Neural progenitor cell (in vitro differentiated cells): Measurements from ENCODE around the gene ZNF862. TPM values are rescaled to one million over a fixed set of nuclear protein-coding genes. Genes with fewer than 3 reads are reported as not detected.

ENCODE experiments used
- DNase-seq: peaks from one replicate; pipeline ENCODE4 v3.0.0-alpha.2; 2016; ENCODE audit warnings: low spot score
- H2AFZ ChIP-seq: fragments of 200-600 bp; sonication (generic); replicated peaks from 2 replicates; pipeline ENCODE4 v1.6.1; 2016; ENCODE audit warnings: antibody characterized with exemption
- H3F3A ChIP-seq: fragments of 200-600 bp; sonication (generic); 2 replicates; pipeline ENCODE4 v1.6.1; 2016; ENCODE audit warnings: antibody characterized with exemption, low read depth
- H3K27ac ChIP-seq: fragments of 200-600 bp; sonication (generic); 2 replicates; pipeline ENCODE4 v1.5.1; 2016; ENCODE audit warnings: mild to moderate bottlenecking
- H3K27me3 ChIP-seq: fragments of 200-600 bp; sonication (generic); 2 replicates; pipeline ENCODE4 v1.6.1; 2016; ENCODE audit warnings: mild to moderate bottlenecking, moderate library complexity
- H3K36me3 ChIP-seq: fragments of 200-600 bp; sonication (generic); 2 replicates; pipeline ENCODE4 v1.5.1; 2016
- H3K4me1 ChIP-seq: fragments of 200-600 bp; sonication (generic); 2 replicates; pipeline ENCODE4 v1.6.1; 2016; ENCODE audit warnings: mixed run types
- H3K4me2 ChIP-seq: fragments of 200-600 bp; sonication (generic); 2 replicates; pipeline ENCODE4 v1.6.1; 2016
- H3K4me3 ChIP-seq: fragments of 200-600 bp; sonication (generic); 2 replicates; pipeline ENCODE4 v1.5.1; 2016
- H3K79me2 ChIP-seq: fragments of 200-600 bp; sonication (generic); 2 replicates; pipeline ENCODE4 v1.6.1; 2016; ENCODE audit warnings: low read depth
- H3K9ac ChIP-seq: fragments of 200-600 bp; sonication (generic); 2 replicates; pipeline ENCODE4 v1.6.1; 2016
- H3K9me3 ChIP-seq: fragments of 200-600 bp; sonication (generic); 2 replicates; pipeline ENCODE4 v1.5.1; 2016; ENCODE audit warnings: low read depth
- H4K20me1 ChIP-seq: fragments of 200-600 bp; sonication (generic); 2 replicates; pipeline ENCODE4 v1.6.1; 2016; ENCODE audit warnings: low read depth
- H3K27ac Mint-ChIP-seq: 3 replicates; pipeline ENCODE4 v1.8.0; 2021; ENCODE audit warnings: mixed read lengths
- H3K27me3 Mint-ChIP-seq: 2 replicates; pipeline ENCODE4 v1.8.0; 2022; ENCODE audit warnings: low read depth, mild to moderate bottlenecking, inconsistent platforms, moderate library complexity, mixed read lengths; ENCODE audit not compliant: insufficient read depth
- H3K36me3 Mint-ChIP-seq: 3 replicates; pipeline ENCODE4 v1.8.0; 2021; ENCODE audit warnings: mixed read lengths
- H3K4me1 Mint-ChIP-seq: 3 replicates; pipeline ENCODE4 v1.8.0; 2021; ENCODE audit warnings: mixed read lengths
- H3K4me3 Mint-ChIP-seq: 3 replicates; pipeline ENCODE4 v1.8.0; 2021; ENCODE audit warnings: mild to moderate bottlenecking, moderate library complexity, mixed read lengths
- H3K9me3 Mint-ChIP-seq: 3 replicates; pipeline ENCODE4 v1.8.0; 2020; ENCODE audit warnings: mixed read lengths
- EZH2 ChIP-seq: fragments of 200-600 bp; sonication (generic); IDR thresholded peaks from 2 replicates; pipeline ENCODE4 v1.6.1; 2017; ENCODE audit warnings: antibody characterized with exemption, mild to moderate bottlenecking, moderate library complexity
- EZH2phosphoT487 ChIP-seq: fragments of 200-600 bp; sonication (generic); IDR thresholded peaks from 2 replicates; pipeline ENCODE4 v1.6.1; 2017; ENCODE audit warnings: antibody characterized with exemption
- total RNA-seq: library from RNA; depleted of rRNA; stranded (reverse); fragments of >200 nt; gene quantifications from 2 replicates; pipeline ENCODE4 v1.2.3, GENCODE V29; 2015; ENCODE audit warnings: low replicate concordance
- TF ChIP-seq, protein P1 (sequence below): fragments of 200-600 bp; sonication (generic); IDR thresholded peaks from 2 replicates; pipeline ENCODE4 v1.5.1; 2017; ENCODE audit warnings: antibody characterized with exemption, mild to moderate bottlenecking

The ZNF862 gene
- total RNA-seq, 1 donor from 2014 or later: 5.9 TPM

- peaks cover 19% of the 10 kb centered on the region for H3K4me1 ChIP-seq
- peaks cover 29% of the 10 kb centered on the region for H3K4me1 Mint-ChIP-seq
- H3K9me3 ChIP-seq: no peaks in the 10 kb centered on the region
- no peaks in the 10 kb centered on the region for H3K27me3 ChIP-seq
- H3K9ac ChIP-seq: no peak overlapping the region
- H2AFZ ChIP-seq: no peak overlapping the region
- peaks cover 4% of the 10 kb centered on the region for H3K27me3 Mint-ChIP-seq
- H3F3A ChIP-seq: peaks cover 17% of the 10 kb centered on the region
- no peak overlapping the region for H3K4me3 Mint-ChIP-seq
- peaks cover 11% of the 10 kb centered on the region for H3K36me3 Mint-ChIP-seq
- no peaks in the 10 kb centered on the region for H4K20me1 ChIP-seq
- H3K4me2 ChIP-seq: no peak overlapping the region
- TF ChIP-seq, protein P1, sequence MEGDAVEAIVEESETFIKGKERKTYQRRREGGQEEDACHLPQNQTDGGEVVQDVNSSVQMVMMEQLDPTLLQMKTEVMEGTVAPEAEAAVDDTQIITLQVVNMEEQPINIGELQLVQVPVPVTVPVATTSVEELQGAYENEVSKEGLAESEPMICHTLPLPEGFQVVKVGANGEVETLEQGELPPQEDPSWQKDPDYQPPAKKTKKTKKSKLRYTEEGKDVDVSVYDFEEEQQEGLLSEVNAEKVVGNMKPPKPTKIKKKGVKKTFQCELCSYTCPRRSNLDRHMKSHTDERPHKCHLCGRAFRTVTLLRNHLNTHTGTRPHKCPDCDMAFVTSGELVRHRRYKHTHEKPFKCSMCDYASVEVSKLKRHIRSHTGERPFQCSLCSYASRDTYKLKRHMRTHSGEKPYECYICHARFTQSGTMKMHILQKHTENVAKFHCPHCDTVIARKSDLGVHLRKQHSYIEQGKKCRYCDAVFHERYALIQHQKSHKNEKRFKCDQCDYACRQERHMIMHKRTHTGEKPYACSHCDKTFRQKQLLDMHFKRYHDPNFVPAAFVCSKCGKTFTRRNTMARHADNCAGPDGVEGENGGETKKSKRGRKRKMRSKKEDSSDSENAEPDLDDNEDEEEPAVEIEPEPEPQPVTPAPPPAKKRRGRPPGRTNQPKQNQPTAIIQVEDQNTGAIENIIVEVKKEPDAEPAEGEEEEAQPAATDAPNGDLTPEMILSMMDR: no peak
- no peak for TF ChIP-seq EZH2
- TF ChIP-seq EZH2phosphoT487: no peak
- no peaks in the 10 kb centered on the region for H3K79me2 ChIP-seq
- no peak overlapping the region for H3K27ac ChIP-seq
- no peak for DNase-seq
- no peak overlapping the region for H3K27ac Mint-ChIP-seq
- H3K4me3 ChIP-seq: no peak overlapping the region
- H3K36me3 ChIP-seq: no peaks in the 10 kb centered on the region
- no peaks in the 10 kb centered on the region for H3K9me3 Mint-ChIP-seq
These were observed 18.4 kb downstream of the ZNF862 start for GRCh38 chr7:149856583-149856982.

DNA sequence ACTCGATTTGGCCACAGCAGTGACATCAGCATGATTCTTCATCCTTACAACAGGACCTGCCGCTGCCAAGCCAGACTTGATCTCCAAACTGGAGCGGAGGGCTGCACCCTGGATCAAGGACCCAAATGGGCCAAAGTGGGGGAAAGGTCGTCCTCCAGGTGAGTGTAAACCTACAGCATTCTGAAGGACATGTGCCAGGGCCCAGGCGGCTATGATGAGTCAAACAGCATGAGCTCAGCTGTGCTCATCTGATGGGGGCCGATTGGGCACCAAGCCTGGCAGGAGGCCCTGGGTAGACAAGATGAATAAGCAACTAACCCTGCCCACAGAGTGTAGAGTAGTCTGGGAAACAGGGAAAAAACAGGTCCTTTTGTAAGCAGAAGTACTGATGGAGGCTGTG lies 21.2 kb downstream of the ZNF862 start:
- no peak overlapping the region for H3K27ac Mint-ChIP-seq

DNA sequence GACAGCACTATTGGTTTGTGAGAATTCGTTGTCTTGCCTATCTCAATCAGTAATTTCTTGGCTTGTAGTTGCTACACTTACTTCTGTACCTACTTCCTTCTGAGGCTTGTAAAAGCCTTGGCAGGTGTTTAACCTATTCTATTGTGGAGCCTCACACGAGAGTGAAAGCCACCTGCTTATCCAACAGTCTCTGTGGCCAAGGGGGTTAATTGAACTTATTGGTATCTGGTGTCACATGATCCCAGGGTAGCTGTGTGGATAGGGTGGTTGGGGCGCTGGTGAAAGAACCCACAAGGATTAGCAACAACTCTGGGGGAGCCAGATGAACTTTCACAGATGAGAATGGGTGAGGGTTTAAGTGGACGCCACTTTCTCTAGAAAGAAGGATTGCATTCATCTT lies 21.7 kb downstream of the ZNF862 start:
- H4K20me1 ChIP-seq: no peaks in the 10 kb centered on the region
- no peak overlapping the region for H3K4me3 Mint-ChIP-seq
- H3K27ac Mint-ChIP-seq: no peak overlapping the region
- H3K9me3 ChIP-seq: no peaks in the 10 kb centered on the region
- TF ChIP-seq EZH2: no peak
- TF ChIP-seq, protein P1: no peak
- no peak for TF ChIP-seq EZH2phosphoT487
- peaks cover 2% of the 10 kb centered on the region for H3K27me3 Mint-ChIP-seq
- no peaks in the 10 kb centered on the region for H3K9me3 Mint-ChIP-seq
- H2AFZ ChIP-seq: no peak overlapping the region
- H3K27ac ChIP-seq: no peak overlapping the region
- no peaks in the 10 kb centered on the region for H3K36me3 ChIP-seq
- H3K4me3 ChIP-seq: no peak overlapping the region
- peaks cover 18% of the 10 kb centered on the region for H3K4me1 Mint-ChIP-seq
- H3K27me3 ChIP-seq: no peaks in the 10 kb centered on the region
- no peak overlapping the region for H3K9ac ChIP-seq
- DNase-seq: no peak
- H3K4me1 ChIP-seq: peaks cover 9% of the 10 kb centered on the region
- peaks cover 5% of the 10 kb centered on the region for H3F3A ChIP-seq
- H3K79me2 ChIP-seq: no peaks in the 10 kb centered on the region
- peaks cover 16% of the 10 kb centered on the region for H3K36me3 Mint-ChIP-seq
- no peak overlapping the region for H3K4me2 ChIP-seq

More for the DNA sequence above, 21.2 kb downstream of the ZNF862 start:
- H3K27me3 ChIP-seq: no peaks in the 10 kb centered on the region
- no peaks in the 10 kb centered on the region for H3K36me3 ChIP-seq
- no peak overlapping the region for H3K9ac ChIP-seq
- Mint-ChIP-seq H3K27me3 (peaks cover 2% of the 10 kb centered on the region), H3K36me3 (peaks cover 16% of the 10 kb centered on the region), H3K9me3 (no peaks in the 10 kb centered on the region), H3K4me3 (no peak overlapping the region), H3K4me1 (peaks cover 23% of the 10 kb centered on the region)
- H3K27ac ChIP-seq: no peak overlapping the region
- no peak overlapping the region for H3K4me2 ChIP-seq
- H3K9me3 ChIP-seq: no peaks in the 10 kb centered on the region
- no peak overlapping the region for H2AFZ ChIP-seq
- H3K4me3 ChIP-seq: no peak overlapping the region
- no peaks in the 10 kb centered on the region for H3K79me2 ChIP-seq
- TF ChIP-seq EZH2phosphoT487: no peak
- TF ChIP-seq, protein P1: no peak
- TF ChIP-seq EZH2: no peak
- DNase-seq: no peak
- H4K20me1 ChIP-seq: no peaks in the 10 kb centered on the region
- H3K4me1 ChIP-seq: peaks cover 14% of the 10 kb centered on the region
- peaks cover 11% of the 10 kb centered on the region for H3F3A ChIP-seq
